ENCODE measurements around the gene AOX1.

DNA sequence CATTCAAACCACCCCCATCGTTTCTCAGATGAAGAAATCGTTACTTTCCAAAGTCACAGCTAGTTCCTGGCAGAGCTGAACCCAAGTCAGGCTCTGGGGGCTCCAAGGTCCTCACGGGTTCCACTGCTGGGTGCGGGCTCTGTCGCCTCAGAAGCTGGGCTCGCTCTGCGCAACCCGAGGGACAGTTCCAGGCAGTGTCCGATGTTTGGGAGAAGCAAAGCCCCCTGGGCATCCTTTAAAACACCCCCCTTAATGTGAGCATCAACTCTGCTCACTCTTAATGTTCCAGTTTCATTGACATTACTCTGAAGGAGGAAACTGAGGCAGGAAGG is 796 bp downstream of the AOX1 start:
- TF ChIP-seq, protein P1, sequence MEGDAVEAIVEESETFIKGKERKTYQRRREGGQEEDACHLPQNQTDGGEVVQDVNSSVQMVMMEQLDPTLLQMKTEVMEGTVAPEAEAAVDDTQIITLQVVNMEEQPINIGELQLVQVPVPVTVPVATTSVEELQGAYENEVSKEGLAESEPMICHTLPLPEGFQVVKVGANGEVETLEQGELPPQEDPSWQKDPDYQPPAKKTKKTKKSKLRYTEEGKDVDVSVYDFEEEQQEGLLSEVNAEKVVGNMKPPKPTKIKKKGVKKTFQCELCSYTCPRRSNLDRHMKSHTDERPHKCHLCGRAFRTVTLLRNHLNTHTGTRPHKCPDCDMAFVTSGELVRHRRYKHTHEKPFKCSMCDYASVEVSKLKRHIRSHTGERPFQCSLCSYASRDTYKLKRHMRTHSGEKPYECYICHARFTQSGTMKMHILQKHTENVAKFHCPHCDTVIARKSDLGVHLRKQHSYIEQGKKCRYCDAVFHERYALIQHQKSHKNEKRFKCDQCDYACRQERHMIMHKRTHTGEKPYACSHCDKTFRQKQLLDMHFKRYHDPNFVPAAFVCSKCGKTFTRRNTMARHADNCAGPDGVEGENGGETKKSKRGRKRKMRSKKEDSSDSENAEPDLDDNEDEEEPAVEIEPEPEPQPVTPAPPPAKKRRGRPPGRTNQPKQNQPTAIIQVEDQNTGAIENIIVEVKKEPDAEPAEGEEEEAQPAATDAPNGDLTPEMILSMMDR (IDR thresholded peaks at IDR 0.05; ENCODE audit: low read depth, low read length) = no peak
- TF ChIP-seq POLR2A (IDR thresholded peaks at IDR 0.05; ENCODE audit: extremely low read depth, insufficient read length) = no peak
